ENCODE results near the gene TP63.
"Not testable (repeated sequence)": the region's sequence is repeated elsewhere in the genome, so short reads cannot be mapped to it uniquely, and the experiment has no call there.

Gene TP63

DNA sequence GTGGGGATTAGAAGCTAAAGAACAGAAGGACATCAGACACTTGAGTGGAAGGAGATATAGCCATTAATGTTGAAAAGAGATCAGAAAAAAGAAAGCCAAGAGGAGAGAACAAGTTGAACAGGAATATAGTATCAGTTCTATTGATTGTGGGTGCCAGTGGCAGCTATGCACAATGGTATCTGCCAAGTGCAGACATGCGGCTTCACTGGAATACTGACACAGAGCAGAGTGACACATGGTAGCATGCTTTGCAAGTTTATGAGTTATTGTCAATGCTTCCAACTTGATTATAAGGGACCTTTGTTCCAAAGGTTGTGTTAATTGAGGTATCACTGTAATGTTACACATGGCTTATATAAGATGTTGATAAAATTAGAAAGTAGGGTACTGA, 42.0 kb upstream of the TP63 start:
- no peak overlapping the region for H3K4me3 ChIP-seq (ENCODE audit: low read length)
- TF ChIP-seq, protein P1, sequence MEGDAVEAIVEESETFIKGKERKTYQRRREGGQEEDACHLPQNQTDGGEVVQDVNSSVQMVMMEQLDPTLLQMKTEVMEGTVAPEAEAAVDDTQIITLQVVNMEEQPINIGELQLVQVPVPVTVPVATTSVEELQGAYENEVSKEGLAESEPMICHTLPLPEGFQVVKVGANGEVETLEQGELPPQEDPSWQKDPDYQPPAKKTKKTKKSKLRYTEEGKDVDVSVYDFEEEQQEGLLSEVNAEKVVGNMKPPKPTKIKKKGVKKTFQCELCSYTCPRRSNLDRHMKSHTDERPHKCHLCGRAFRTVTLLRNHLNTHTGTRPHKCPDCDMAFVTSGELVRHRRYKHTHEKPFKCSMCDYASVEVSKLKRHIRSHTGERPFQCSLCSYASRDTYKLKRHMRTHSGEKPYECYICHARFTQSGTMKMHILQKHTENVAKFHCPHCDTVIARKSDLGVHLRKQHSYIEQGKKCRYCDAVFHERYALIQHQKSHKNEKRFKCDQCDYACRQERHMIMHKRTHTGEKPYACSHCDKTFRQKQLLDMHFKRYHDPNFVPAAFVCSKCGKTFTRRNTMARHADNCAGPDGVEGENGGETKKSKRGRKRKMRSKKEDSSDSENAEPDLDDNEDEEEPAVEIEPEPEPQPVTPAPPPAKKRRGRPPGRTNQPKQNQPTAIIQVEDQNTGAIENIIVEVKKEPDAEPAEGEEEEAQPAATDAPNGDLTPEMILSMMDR (conservative IDR thresholded peaks at IDR 0.05; ENCODE audit: low read depth, low read length): no peak
- no peak for DNase-seq (ENCODE audit: low read depth)

DNA sequence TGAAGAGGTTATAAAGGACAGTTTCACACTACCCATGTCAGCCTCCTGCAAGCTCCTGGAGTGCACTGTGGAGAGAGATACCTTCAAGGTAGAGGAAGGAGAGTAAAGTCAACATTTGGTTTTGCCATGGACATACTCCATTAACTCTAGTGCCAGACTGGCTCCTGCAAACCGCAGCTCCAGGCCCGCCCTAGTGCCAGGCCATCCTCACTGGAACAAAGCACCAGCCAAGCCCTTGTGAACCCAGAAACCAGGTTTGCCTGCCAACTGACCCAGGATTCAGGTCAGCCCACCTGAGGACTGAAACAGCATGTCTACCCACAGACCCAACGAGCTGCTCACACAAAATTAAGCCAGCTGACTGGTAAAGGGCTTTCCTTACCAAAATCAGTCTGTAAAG, 41.0 kb upstream of the TP63 start:
- no peak overlapping the region for H3K4me3 ChIP-seq (ENCODE audit: low read length)
- no peak for DNase-seq (ENCODE audit: low read depth)
- TF ChIP-seq, protein P1 (conservative IDR thresholded peaks at IDR 0.05; ENCODE audit: low read depth, low read length): no peak

DNA sequence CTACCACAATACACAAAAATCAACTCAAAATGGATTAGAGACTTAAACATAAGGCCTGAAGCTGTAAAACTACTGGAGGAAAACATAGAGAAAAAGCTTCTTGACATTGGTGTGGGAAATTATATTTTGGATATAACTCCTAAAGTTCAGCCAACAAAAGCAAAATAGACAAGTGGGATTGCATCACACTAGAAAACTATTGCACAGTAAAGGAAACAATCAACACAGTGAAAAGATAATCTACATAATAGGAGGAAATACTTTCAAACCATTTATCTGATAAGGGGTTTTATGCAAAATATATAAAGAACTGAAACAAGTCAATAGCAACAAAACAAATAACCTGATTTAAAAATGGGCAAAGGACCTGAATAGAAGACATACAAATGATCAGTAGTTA, 37.6 kb upstream of the TP63 start:
- TF ChIP-seq, protein P1 (conservative IDR thresholded peaks at IDR 0.05; ENCODE audit: low read depth, low read length): no peak
- DNase-seq (ENCODE audit: low read depth): no peak
- no peak overlapping the region for H3K4me3 ChIP-seq (ENCODE audit: low read length)

DNA sequence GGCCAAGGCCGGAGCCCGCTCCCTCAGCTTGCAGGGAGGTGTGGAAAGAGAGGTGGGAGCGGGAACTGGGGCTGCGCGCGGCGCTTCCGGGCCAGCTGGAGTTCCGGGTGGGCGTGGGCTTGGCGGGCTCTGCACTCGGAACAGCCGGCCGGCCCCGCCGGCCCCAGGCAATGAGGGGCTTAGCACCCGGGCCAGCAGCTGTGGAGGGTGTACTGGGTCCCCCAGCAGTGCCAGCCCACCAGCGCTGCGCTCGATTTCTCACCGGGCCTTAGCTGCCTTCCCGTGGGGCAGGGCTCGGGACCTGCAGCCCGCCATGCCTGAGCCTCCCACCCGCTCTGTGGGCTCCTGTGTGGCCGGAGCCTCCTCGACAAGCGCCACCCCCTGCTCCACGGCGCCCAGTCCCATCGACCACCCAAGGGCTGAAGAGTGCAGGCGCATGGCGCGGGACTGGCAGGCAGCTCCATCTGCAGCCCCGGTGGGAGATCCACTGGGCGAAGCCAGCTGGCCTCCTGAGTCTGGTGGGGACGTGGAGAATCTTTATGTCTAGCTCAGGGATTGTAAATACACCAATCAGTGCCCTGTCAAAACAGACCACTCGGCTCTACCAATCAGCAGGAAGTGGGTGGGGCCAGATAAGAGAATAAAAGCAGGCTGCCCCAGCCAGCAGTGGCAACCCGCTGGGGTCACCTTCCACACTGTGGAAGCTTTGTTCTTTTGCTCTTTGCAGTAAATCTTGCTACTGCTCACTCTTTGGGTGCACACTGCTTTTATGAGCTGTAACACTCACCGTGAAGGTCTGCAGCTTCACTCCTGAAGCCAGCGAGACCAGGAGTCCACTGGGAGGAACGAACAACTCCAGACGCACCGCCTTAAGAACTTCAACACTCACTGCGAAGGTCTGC, 34.9 kb upstream of the TP63 start:
- not testable (repeated sequence) for DNase-seq (ENCODE audit: low read depth); H3K4me3 ChIP-seq (ENCODE audit: low read length)

DNA sequence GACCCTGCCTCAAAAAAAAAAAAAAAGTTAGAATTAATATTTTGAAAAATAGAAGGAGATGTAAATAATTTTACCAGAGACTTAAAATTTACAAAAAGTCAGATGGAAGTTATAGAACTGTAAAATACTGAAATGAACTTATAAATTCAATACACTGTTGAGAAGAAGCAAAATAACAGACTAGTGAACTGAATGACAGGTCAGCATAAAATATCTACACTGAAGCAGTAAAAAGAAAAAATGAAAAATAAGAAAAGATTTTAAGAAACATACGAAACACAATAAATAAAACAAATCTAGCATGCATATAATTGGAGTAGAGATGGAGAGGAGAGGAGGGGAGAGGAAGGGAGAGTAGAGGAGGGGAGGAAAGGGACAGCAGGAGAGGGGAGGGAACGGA, 33.3 kb upstream of the TP63 start:
- TF ChIP-seq, protein P1 (conservative IDR thresholded peaks at IDR 0.05; ENCODE audit: low read depth, low read length): no peak
- no peak overlapping the region for H3K4me3 ChIP-seq (ENCODE audit: low read length)
- no peak for DNase-seq (ENCODE audit: low read depth)

DNA sequence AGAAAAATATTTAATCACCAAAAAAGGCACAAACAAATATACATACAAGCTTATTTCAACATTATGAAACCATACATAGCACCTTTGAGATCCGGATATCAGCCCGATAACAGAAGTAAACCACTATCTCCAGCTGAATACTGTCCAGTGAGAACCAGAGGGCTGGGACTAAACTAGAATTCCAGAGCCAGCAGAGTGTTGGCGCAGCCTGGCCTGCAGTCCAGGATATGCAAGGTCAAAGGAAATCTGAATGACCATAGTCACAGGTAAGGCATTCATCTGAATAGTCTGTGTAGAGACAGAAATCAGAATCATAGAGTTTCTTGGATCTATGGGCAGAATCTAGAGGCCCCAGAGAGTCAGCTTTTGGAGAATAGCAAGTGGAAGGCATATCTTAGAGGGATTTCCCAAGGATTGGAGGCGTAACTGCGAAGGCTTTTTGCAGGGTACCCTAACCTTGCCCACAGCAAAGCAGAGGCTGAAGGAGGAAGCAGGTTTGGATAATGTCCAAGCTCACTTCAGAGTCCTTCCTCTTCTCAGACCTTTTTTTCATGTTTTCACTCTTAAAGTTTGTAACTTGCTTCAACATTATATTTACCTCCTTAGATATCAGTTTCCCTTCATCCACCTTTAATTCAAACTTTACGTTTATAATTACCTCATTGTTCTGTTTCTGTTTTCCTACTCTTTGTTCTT, 32.5 kb upstream of the TP63 start:
- no peak overlapping the region for H3K4me3 ChIP-seq (ENCODE audit: low read length)
- TF ChIP-seq, protein P1 (conservative IDR thresholded peaks at IDR 0.05; ENCODE audit: low read depth, low read length): no peak
- DNase-seq (ENCODE audit: low read depth): no peak

DNA sequence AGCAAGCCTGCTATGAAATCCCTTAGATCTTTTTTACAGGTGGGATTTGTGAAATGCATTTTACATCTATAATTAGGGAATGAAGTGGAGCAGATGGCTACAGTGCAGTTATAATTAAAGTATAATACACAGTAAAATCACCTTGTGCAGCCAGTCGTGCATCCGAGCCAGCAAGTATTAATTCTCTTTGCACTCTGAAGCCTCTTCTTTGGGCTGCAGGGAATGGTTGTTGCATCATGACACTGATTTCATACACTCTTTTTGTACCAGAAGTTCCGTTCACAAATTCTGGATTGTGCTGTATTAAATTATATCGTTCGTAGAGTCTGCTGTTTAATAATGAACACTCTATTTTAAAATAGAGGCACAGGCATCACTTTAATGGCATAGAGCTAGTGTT, 28.7 kb upstream of the TP63 start:
- no peak for DNase-seq (ENCODE audit: low read depth)
- TF ChIP-seq, protein P1 (conservative IDR thresholded peaks at IDR 0.05; ENCODE audit: low read depth, low read length): no peak
- no peak overlapping the region for H3K4me3 ChIP-seq (ENCODE audit: low read length)

Measured in retinal pigment epithelial cell (primary cell).